Stimulated activated CD8-positive, alpha-beta memory T cell treated with anti-CD3 and anti-CD28 coated beads, Interleukin-7, amount 100 ng/mL, for 24 hours (primary cell): ENCODE data around the gene ATP2B3.
"Not testable (repeated sequence)": the region's sequence is repeated elsewhere in the genome, so short reads cannot be mapped to it uniquely, and the experiment has no call there.

ENCODE experiments used
- DNase-seq: peaks from one replicate; pipeline ENCODE4 v3.0.0-alpha.2; 2020; ENCODE audit warnings: low read depth

The ATP2B3 gene

DNA sequence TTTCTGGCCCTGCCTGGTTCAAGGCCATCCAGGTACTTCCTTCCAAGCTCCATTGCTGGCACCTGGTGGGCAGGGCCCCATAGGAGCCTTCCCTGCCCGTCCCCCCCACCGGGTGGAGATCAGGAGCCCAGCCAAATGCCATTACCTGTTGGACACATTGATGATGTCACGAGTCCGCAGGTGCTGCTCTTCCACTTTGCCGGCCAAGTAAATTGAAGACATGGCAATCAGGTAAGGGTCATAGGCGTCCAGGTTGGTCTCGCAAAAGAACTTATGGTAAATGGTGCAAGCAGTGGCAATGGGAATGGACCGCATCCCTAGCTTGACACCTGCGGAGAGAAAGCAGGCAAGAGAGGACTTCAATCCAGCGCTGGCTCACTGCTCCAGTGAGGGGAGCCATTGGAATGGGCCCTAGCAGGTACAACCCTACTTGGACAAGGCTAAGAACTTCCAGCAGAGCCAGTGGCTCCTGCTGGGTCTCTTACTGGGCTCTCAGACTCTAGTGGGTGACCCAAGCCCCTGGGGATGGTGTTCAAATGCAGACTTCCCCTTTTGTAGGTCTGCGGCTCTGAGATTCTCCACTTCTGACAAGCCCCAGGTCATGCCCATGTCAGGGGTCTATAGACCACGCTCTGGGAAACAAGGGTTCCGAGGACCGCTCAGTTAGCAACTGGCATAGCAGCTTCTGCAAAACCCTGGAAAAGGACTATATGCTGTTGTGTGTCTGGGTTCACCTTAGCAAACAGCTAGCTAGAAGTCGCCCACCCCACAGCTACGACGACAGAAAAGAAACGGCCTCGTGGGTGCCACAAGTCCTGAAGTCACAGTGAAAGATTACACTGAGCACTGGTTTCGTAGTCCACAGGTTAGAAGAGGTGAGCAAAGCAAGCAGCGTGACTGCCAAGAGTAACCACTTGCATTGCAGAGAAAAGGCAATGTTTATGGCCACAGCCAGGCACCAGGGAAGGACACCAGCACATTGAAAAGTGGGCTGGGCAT, 78.7 kb downstream of the ATP2B3 start:
- DNase-seq = no peak

DNA sequence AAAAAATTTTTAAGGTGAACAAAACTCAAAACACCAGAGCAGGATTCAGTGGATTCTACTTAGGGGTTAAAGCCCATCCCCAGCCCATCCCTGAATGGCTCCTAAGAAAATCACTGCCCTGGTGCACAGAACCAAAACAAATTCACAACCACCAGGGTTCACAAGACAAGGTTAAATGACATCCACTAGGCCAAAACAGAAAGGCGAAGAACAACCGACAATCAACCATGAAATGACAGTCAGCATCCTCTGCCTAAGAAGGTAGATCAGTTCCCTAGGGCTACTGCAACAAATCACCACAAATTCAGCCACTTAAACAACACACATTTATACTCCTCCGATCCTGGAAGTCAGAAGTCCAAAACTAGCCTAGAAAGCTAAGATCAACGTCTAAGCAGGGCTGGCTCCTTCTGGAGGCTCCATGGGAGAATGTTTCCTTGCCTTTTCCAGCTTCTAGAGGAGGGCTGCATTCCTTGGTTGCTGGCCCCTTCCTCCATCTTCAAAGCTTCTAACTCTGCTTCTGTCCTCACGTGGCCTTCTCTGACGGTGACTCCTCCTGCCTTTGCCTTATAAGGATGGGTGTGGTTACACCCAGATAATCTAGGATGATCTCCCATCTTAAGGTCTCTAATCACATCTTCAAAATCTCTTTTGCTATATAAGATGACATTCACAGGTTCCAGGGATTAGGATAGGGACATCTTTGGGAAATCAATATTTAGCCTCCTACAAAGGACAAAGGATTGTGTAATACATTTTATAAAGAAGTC, 79.7 kb downstream of the ATP2B3 start:
- no peak for DNase-seq

DNA sequence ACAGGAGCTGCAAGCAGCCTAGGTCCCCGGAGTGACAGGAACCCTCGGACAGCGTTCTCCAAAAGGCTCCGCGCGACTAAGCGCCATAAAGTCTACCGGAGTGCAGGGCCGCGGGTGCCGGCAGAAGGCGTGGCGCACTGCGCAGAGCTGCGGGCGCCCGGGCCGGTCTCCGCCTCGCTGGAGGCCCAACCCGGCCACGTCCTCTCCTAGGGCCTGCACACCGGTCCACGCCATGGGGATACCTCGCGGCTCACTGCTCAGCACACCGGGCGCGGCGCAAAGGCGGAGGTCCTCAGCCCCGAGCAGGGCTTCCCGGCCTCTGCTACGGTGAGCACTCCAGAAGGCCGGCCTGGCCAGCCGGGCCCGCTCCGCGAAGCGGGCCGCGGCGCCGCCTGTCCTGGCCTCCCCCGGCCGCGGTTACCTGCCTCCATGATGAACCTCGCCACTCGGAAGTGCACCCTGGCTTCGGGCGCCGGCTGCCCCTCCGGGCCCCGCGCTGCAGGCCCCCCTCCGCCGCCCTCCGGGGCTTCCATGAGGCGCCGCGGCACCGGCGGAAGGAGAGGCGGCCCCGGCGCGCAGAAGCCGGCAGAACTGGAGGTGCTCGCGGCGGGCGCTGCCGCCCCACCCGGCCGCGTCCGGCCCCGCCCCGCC, 81.2 kb downstream of the ATP2B3 start, which contains the start of gene CCNQ:
Gene CCNQ, minus strand, starts transcription at position 599 of the 651 bp plus-strand sequence. Its CDS starts 66 bp downstream, at position 533.
- no peak for DNase-seq

GRCh38 chrX:153599192-153600031, 82.0 kb downstream of the ATP2B3 start:
- peak; percentile 54 for DNase-seq

GRCh38 chrX:153600032-153600373, 82.6 kb downstream of the ATP2B3 start:
- DNase-seq = no peak

DNA sequence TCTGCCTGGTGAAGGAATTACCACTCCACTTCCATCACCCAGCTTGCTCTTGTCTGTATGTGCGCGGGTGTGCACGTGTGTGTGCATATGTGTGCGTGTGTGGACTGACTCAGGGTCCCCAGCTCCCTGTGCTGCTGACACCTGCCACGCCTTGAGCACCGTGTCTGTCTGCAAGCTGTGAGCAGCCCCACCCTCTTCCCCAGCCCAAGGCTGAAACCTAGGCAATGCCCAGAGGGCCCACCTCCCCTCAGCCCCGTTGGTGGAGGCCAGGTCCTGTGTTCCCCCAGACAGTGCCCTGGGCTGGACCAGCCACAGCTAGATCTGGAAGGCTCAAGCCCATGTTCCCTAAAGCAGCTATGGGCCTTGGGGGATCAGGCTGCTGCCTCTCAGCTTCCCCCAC, 83.5 kb downstream of the ATP2B3 start:
- DNase-seq = no peak

- no peak for DNase-seq
Measured at GRCh38 chrX:153601511-153602110, 84.2 kb downstream of the ATP2B3 start.

GRCh38 chrX:153602601-153603000, 85.2 kb downstream of the ATP2B3 start:
- no peak for DNase-seq

- DNase-seq = no peak
Measured at GRCh38 chrX:153603131-153603656, 85.8 kb downstream of the ATP2B3 start.

GRCh38 chrX:153604666-153605380, 87.4 kb downstream of the ATP2B3 start:
- not testable (repeated sequence) for DNase-seq

- no peak for DNase-seq
Measured at GRCh38 chrX:153606503-153606902, 89.1 kb downstream of the ATP2B3 start.

DNA sequence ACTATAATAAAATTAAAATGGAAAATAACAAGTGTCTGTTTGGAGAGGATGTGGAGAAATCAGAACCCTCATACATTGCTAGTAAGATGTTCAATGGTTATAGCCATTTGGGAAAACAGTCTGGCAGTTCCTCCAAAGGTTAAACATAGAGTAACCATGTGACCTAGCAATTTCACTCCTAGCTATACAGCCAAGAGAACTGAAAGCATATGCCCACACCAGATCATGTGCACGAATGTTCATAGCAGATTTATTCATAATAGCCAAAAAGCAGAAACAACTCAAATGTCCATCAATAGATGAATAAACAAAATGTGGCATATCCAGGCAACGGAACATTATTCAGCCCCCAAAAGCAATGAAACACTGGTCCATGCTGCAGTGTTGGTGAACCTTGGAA, 90.9 kb downstream of the ATP2B3 start:
- DNase-seq = no peak

DNA sequence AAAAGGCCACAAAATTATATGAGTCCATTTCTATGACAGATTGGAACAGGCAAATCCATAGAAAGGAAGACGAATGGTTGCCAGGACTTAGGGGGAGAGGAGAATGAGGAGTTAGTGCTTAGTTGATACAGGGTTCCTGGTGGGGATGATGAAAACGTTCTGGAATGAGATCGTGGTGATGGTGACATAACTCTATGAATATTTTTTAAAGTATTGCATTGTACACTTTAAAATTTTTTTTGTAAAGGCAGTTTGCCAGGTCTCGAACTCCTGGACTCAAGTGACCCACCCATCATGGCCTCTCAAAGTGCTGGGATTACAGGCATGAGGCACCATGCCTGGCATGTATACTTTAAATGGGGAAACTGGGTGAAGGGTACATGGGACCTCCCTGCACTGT, 91.4 kb downstream of the ATP2B3 start:
- DNase-seq = no peak

GRCh38 chrX:153609917-153610835, 92.7 kb downstream of the ATP2B3 start:
- DNase-seq = peak; percentile 53

DNA sequence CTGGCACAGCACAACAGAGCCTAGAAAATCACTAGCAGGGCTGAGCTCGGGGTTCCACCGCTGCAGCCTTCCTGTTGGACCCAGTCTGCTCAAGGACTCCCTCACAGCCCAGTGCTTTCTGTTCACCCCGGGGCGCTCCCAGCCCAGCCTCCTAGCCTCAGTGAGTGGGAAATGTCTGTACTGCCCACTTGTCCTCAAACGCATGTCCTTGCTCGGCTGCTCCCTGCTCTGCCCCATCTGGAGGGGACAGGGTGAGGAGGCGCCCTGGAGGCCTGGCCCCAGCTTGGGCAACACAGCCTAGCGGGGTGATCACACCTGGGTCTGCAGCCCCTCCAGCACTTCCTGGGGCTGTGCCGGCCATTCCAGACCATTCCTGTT, 93.4 kb downstream of the ATP2B3 start:
- no peak for DNase-seq

GRCh38 chrX:153611298-153612095, 94.1 kb downstream of the ATP2B3 start:
- DNase-seq = no peak

GRCh38 chrX:153612413-153612812, 95.0 kb downstream of the ATP2B3 start:
- DNase-seq = no peak

- no peak for DNase-seq
Measured at GRCh38 chrX:153614818-153615217, 97.4 kb downstream of the ATP2B3 start.
